H9 (cell line): ENCODE results near the gene PCED1A. TPM values are rescaled to one million over a fixed set of nuclear protein-coding genes. Genes with fewer than 3 reads are reported as not detected.
A peak's percentile ranks its signal among the peaks of the same experiment; 100 is the strongest.

Experiments
- DNase-seq: peaks from one replicate; pipeline ENCODE4 v3.0.0-alpha.2; 2017
- H2AFZ ChIP-seq: one replicate; pipeline ENCODE4 v1.6.1; 2013; ENCODE audit warnings: mild to moderate bottlenecking, low read length, control low read depth, moderate library complexity
- H2AK5ac ChIP-seq: 2 replicates; pipeline ENCODE4 v1.6.1; 2013; ENCODE audit warnings: low read length, control low read depth, mixed read lengths; ENCODE audit not compliant: insufficient read length
- H2BK120ac ChIP-seq: one replicate; pipeline ENCODE4 v1.6.1; 2013; ENCODE audit warnings: low read depth, mild to moderate bottlenecking, low read length, control low read depth, inconsistent platforms; ENCODE audit not compliant: poor library complexity, severe bottlenecking
- H2BK12ac ChIP-seq: 2 replicates; pipeline ENCODE4 v1.6.1; 2013; ENCODE audit warnings: low read length, control low read depth, mixed read lengths, low read depth; ENCODE audit not compliant: insufficient read length
- H2BK15ac ChIP-seq: 2 replicates; pipeline ENCODE4 v1.6.1; 2013; ENCODE audit warnings: low read depth, low read length, control low read depth
- H2BK20ac ChIP-seq: one replicate; pipeline ENCODE4 v1.6.1; 2013; ENCODE audit warnings: low read depth, mild to moderate bottlenecking, low read length, control low read depth, inconsistent platforms; ENCODE audit not compliant: poor library complexity, severe bottlenecking
- H2BK5ac ChIP-seq: 2 replicates; pipeline ENCODE4 v1.6.1; 2013; ENCODE audit warnings: low read length, control low read depth, mixed read lengths; ENCODE audit not compliant: insufficient read length
- H3K14ac ChIP-seq: 2 replicates; pipeline ENCODE4 v1.6.1; 2013; ENCODE audit warnings: low read length, control low read depth; ENCODE audit not compliant: insufficient read depth
- H3K18ac ChIP-seq: 2 replicates; pipeline ENCODE4 v1.6.1; 2013; ENCODE audit warnings: low read depth, mild to moderate bottlenecking, mixed read lengths, low read length, control low read depth; ENCODE audit not compliant: insufficient read length
- H3K23ac ChIP-seq: 2 replicates; pipeline ENCODE4 v1.6.1; 2013; ENCODE audit warnings: low read length, control low read depth, mixed read lengths, low read depth; ENCODE audit not compliant: insufficient read length
- H3K23me2 ChIP-seq: 2 replicates; pipeline ENCODE4 v1.6.1; 2013; ENCODE audit warnings: low read depth, mild to moderate bottlenecking, mixed read lengths, low read length, control low read depth; ENCODE audit not compliant: insufficient read length, poor library complexity, severe bottlenecking
- H3K27ac ChIP-seq: 2 replicates; pipeline ENCODE4 v1.5.1; 2013; ENCODE audit warnings: low read length, control low read depth, mixed read lengths, low read depth; ENCODE audit not compliant: insufficient read length
- H3K27me3 ChIP-seq: 2 replicates; pipeline ENCODE4 v1.6.1; 2013; ENCODE audit warnings: low read length, control low read depth, inconsistent platforms; ENCODE audit not compliant: insufficient read depth
- H3K4ac ChIP-seq: 2 replicates; pipeline ENCODE4 v1.6.1; 2013; ENCODE audit warnings: low read depth, mild to moderate bottlenecking, control low read depth, inconsistent platforms, low read length, moderate library complexity
- H3K4me1 ChIP-seq: 2 replicates; pipeline ENCODE4 v1.6.1; 2013; ENCODE audit warnings: low read length, control low read depth, inconsistent platforms; ENCODE audit not compliant: insufficient read depth
- H3K4me2 ChIP-seq: 2 replicates; pipeline ENCODE4 v1.6.1; 2013; ENCODE audit warnings: low read length, control low read depth, mixed read lengths; ENCODE audit not compliant: insufficient read length, insufficient read depth
- H3K56ac ChIP-seq: 2 replicates; pipeline ENCODE4 v1.6.1; 2013; ENCODE audit warnings: low read depth, mild to moderate bottlenecking, mixed read lengths, low read length, control low read depth; ENCODE audit not compliant: insufficient read length
- H3K79me1 ChIP-seq: 2 replicates; pipeline ENCODE4 v1.6.1; 2013; ENCODE audit warnings: low read depth, mild to moderate bottlenecking, moderate library complexity, low read length, control low read depth, inconsistent platforms; ENCODE audit not compliant: insufficient read depth, poor library complexity, severe bottlenecking
- H3K79me2 ChIP-seq: 2 replicates; pipeline ENCODE4 v1.6.1; 2013; ENCODE audit warnings: low read length, control low read depth, inconsistent platforms; ENCODE audit not compliant: insufficient read depth
- H3K9ac ChIP-seq: 2 replicates; pipeline ENCODE4 v1.6.1; 2013; ENCODE audit warnings: low read length, control low read depth, mixed read lengths; ENCODE audit not compliant: insufficient read length; ENCODE audit errors: extremely low read depth
- H3K9me3 ChIP-seq: one replicate; pipeline ENCODE4 v1.6.1; 2013; ENCODE audit warnings: low read depth, low read length, inconsistent platforms; ENCODE audit not compliant: control insufficient read depth
- H3T11ph ChIP-seq: one replicate; pipeline ENCODE4 v1.6.1; 2013; ENCODE audit warnings: mild to moderate bottlenecking, low read length, control low read depth, inconsistent platforms
- H4K20me1 ChIP-seq: one replicate; pipeline ENCODE4 v1.6.1; 2013; ENCODE audit not compliant: control insufficient read depth, insufficient read length, insufficient read depth
- H4K5ac ChIP-seq: 2 replicates; pipeline ENCODE4 v1.6.1; 2013; ENCODE audit warnings: low read depth, mild to moderate bottlenecking, mixed read lengths, low read length, control low read depth; ENCODE audit not compliant: insufficient read length
- H4K8ac ChIP-seq: replicated peaks from 2 replicates; pipeline ENCODE4 v1.6.1; 2013; ENCODE audit warnings: low read length, control low read depth, mixed read lengths, low read depth; ENCODE audit not compliant: insufficient read length
- H4K91ac ChIP-seq: 2 replicates; pipeline ENCODE4 v1.6.1; 2013; ENCODE audit warnings: low read depth, mild to moderate bottlenecking, moderate library complexity, mixed read lengths, low read length, control low read depth; ENCODE audit not compliant: insufficient read length
- H3K27ac Mint-ChIP-seq, 3 experiments: 2 replicates in 2 of 3; 3 replicates in 1 of 3; pipeline ENCODE4 v1.8.0; 2020 to 2021; ENCODE audit warnings: mixed read lengths in 3 of 3, mild to moderate bottlenecking in 1 of 3, moderate library complexity in 1 of 3
- H3K27me3 Mint-ChIP-seq: 2 replicates; pipeline ENCODE4 v1.8.0; 2021; ENCODE audit warnings: low read depth, mild to moderate bottlenecking, moderate library complexity, mixed read lengths
- H3K36me3 Mint-ChIP-seq, 3 experiments: 2 replicates in 2 of 3; 3 replicates in 1 of 3; pipeline ENCODE4 v1.8.0; 2020 to 2021; ENCODE audit warnings: low read depth in 3 of 3, mixed read lengths in 3 of 3; ENCODE audit not compliant: insufficient read depth in 1 of 3
- H3K4me1 Mint-ChIP-seq, 2 experiments: 2 replicates each; pipeline ENCODE4 v1.8.0; 2020; ENCODE audit warnings: mixed read lengths in 2 of 2
- H3K4me3 Mint-ChIP-seq, 2 experiments: 2 replicates in 1 of 2; 3 replicates in 1 of 2; pipeline ENCODE4 v1.8.0; 2020 to 2021; ENCODE audit warnings: mild to moderate bottlenecking in 2 of 2, mixed read lengths in 2 of 2, moderate library complexity in 1 of 2
- H3K9me3 Mint-ChIP-seq, 2 experiments: 2 replicates in 1 of 2; 3 replicates in 1 of 2; pipeline ENCODE4 v1.8.0; 2020; ENCODE audit warnings: mild to moderate bottlenecking in 2 of 2, mixed read lengths in 2 of 2, moderate library complexity in 1 of 2
- WGBS: extraction: QIAGEN DNeasy Blood & Tissue Kit; methylation state at CpG from one replicate; pipeline ENCODE4 v1.1.7; 2013; ENCODE audit warnings: missing lambda C conversion rate, low lambda C conversion rate, mixed read lengths; ENCODE audit not compliant: insufficient read length; ENCODE audit errors: extremely low coverage; 5-methylcytosine and 5-hydroxymethylcytosine counted together
- total RNA-seq: library from RNA; stranded (reverse); gene quantifications from 2 replicates; pipeline ENCODE4 v1.2.1, GENCODE V29; 2021
- TF ChIP-seq, protein P1 (sequence below): fragments of 200-600 bp; sonication (generic); conservative IDR thresholded peaks from 3 replicates; pipeline ENCODE4 v1.8.0; 2021; ENCODE audit warnings: antibody characterized with exemption, mild to moderate bottlenecking

PCED1A gene
- total RNA-seq, 1 experiment from 2014 or later, result 30.8 TPM

DNA sequence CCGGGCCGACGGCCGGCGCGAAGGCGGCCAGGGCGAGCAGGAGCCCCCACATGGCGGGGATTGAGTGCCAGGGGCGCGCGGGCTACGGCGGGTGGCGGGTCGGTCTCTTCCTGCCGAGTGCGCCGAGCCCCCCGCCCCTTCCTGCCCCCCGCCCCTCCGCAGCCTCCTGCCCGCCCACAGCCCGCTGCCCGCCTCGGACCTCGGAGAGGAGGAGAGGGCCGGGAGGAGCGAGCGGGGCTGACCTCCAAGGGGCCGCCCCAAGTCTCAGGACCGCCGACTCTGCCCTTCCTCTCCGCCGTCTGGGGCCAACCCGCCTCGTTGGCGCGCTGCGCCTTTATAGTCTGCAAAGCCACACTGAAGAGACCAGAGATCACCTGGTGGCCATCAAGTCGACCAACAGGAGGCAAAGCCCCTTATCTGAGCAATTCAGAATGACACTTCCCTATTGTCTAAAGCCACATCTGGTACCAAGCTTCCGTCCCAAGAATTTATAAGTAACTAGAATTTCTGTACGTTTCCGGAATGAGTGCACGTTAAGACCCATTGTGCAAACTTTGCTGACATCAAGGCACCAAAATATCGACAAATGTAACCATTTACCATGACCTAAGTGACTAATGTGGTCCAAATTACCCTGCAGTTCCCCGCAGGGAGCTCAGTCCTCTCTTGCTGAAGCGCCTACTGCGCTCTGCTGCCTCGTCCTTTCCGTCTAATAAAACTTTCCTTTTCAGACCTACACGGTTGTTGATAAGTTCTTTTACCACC, 39.8 kb downstream of the PCED1A start, which contains the start of gene CPXM1:
TSS of gene CPXM1 (minus strand) at position 107 of the 765 bp plus-strand sequence. CDS start at position 52, 55 bp downstream.
- H3K27ac ChIP-seq, result no peak within 1 kb of the TSS
- H4K91ac ChIP-seq, result no peak within 1 kb of the TSS
- no peak within 1 kb of the TSS for H3K14ac ChIP-seq
- peak; percentile 85 for DNase-seq
- Mint-ChIP-seq H3K4me3 (peak within 1 kb of the TSS; percentile 98 to 99), H3K27me3 (peaks cover 45% of the 10 kb centered on the region), H3K4me1 (peaks cover 31 to 37% of the 10 kb centered on the region in 2 experiments), H3K9me3 (no peaks in the 10 kb centered on the region; a peak in 1 of 5 replicates), H3K36me3 (peaks cover 20 to 44% (median 29%) of the 10 kb centered on the region in 3 experiments), H3K27ac (peak within 1 kb of the TSS; percentile 73 to 96 (median 82); a peak in 6 of 7 replicates)
- H4K8ac ChIP-seq, result no peak within 1 kb of the TSS
- no peaks in the 10 kb centered on the region for H4K20me1 ChIP-seq
- no peak within 1 kb of the TSS for H3K23ac ChIP-seq
- TF ChIP-seq, protein P1, sequence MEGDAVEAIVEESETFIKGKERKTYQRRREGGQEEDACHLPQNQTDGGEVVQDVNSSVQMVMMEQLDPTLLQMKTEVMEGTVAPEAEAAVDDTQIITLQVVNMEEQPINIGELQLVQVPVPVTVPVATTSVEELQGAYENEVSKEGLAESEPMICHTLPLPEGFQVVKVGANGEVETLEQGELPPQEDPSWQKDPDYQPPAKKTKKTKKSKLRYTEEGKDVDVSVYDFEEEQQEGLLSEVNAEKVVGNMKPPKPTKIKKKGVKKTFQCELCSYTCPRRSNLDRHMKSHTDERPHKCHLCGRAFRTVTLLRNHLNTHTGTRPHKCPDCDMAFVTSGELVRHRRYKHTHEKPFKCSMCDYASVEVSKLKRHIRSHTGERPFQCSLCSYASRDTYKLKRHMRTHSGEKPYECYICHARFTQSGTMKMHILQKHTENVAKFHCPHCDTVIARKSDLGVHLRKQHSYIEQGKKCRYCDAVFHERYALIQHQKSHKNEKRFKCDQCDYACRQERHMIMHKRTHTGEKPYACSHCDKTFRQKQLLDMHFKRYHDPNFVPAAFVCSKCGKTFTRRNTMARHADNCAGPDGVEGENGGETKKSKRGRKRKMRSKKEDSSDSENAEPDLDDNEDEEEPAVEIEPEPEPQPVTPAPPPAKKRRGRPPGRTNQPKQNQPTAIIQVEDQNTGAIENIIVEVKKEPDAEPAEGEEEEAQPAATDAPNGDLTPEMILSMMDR, result peak; percentile 48; the same call in 2 of the 3 replicates
- no CpG with 5 or more reads among the region's 52 CpGs for WGBS
- no peak within 1 kb of the TSS for H2AK5ac ChIP-seq
- peaks cover 34% of the 10 kb centered on the region for H3K27me3 ChIP-seq
- no peaks in the 10 kb centered on the region; the same call in 1 of the 2 replicates for H3K4me1 ChIP-seq
- peak within 1 kb of the TSS; percentile 9 for H3K9ac ChIP-seq
- no peak within 1 kb of the TSS for H3T11ph ChIP-seq
- no peaks in the 10 kb centered on the region for H3K79me1 ChIP-seq
- no peaks in the 10 kb centered on the region for H3K79me2 ChIP-seq
- H2BK12ac ChIP-seq, result no peak within 1 kb of the TSS
- peak within 1 kb of the TSS; percentile 56 for H2AFZ ChIP-seq
- no peak within 1 kb of the TSS for H3K18ac ChIP-seq
- no peaks in the 10 kb centered on the region for H3K9me3 ChIP-seq
- no peak within 1 kb of the TSS for H2BK5ac ChIP-seq
- H3K4ac ChIP-seq, result no peak within 1 kb of the TSS
- peaks cover 7% of the 10 kb centered on the region for H3K23me2 ChIP-seq
- no peak within 1 kb of the TSS for H2BK120ac ChIP-seq
- H3K56ac ChIP-seq, result no peak within 1 kb of the TSS
- no peak within 1 kb of the TSS for H2BK20ac ChIP-seq
- no peak within 1 kb of the TSS for H4K5ac ChIP-seq
- H2BK15ac ChIP-seq, result no peak within 1 kb of the TSS
- peak within 1 kb of the TSS; percentile 72 for H3K4me2 ChIP-seq
